ENCODE data around the gene GMCL2. TPM values are rescaled to one million over a fixed set of nuclear protein-coding genes. Genes with fewer than 3 reads are reported as not detected.

GMCL2 gene
- polyA plus RNA-seq, 1 of the 3 experiments (the other 2 are of a cell fraction), result not detected

DNA sequence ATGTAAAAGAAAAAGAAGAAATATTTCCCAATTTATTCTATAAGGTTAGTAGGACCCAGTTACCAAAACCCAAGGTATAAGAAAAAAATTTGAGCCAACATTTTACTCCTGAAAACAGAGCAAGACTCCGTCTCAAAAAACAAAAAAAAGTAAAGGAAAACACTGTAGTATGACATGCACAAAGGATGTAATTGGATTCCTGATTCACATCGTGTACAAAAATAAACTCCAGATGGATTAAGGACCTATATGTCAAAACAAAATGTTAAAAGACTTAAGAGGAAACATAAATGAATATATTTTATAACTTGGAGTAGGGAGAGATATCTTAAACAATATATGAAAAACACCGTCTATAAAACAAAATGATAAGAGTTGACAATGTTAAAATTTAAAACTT, 31.7 kb upstream of the GMCL2 start:
- no peak overlapping the region for H3K4me2 ChIP-seq
- H3K27me3 ChIP-seq (ENCODE audit: insufficient read depth), result no peaks in the 10 kb centered on the region
- ChIA-PET POLR2A (no interaction called here), CTCF (interaction anchor here (0.9 kb wide), 1 partner anchor 371 kb away, joined by 3 read pairs; the partner anchor contains the start of gene COL23A1)
- peaks cover 0 to 1% of the 10 kb centered on the region in 2 experiments; a peak in 1 of 4 replicates for H3K4me1 ChIP-seq (ENCODE audit: control insufficient read depth in 1 of 2, insufficient read depth in 2 of 2, low read depth in 1 of 2, low read length in 1 of 2)
- H2AFZ ChIP-seq (ENCODE audit: low read depth), result no peak overlapping the region
- H4K20me1 ChIP-seq (ENCODE audit: insufficient read depth), result 0 out of 2 replicates have a peak, but pooled peaks cover 3% of the 10 kb centered on the region
- H3K27ac ChIP-seq (ENCODE audit: low read depth in 2 of 2, low read length in 1 of 2), result 0 out of 4 replicates have a peak overlapping the region, but pooled peaks of 1 of the 2 experiments have one; percentile 7
- TF ChIP-seq, protein P1, sequence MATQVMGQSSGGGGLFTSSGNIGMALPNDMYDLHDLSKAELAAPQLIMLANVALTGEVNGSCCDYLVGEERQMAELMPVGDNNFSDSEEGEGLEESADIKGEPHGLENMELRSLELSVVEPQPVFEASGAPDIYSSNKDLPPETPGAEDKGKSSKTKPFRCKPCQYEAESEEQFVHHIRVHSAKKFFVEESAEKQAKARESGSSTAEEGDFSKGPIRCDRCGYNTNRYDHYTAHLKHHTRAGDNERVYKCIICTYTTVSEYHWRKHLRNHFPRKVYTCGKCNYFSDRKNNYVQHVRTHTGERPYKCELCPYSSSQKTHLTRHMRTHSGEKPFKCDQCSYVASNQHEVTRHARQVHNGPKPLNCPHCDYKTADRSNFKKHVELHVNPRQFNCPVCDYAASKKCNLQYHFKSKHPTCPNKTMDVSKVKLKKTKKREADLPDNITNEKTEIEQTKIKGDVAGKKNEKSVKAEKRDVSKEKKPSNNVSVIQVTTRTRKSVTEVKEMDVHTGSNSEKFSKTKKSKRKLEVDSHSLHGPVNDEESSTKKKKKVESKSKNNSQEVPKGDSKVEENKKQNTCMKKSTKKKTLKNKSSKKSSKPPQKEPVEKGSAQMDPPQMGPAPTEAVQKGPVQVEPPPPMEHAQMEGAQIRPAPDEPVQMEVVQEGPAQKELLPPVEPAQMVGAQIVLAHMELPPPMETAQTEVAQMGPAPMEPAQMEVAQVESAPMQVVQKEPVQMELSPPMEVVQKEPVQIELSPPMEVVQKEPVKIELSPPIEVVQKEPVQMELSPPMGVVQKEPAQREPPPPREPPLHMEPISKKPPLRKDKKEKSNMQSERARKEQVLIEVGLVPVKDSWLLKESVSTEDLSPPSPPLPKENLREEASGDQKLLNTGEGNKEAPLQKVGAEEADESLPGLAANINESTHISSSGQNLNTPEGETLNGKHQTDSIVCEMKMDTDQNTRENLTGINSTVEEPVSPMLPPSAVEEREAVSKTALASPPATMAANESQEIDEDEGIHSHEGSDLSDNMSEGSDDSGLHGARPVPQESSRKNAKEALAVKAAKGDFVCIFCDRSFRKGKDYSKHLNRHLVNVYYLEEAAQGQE (IDR thresholded peaks at IDR 0.05; ENCODE audit: low read depth, low read length), result no peak
- TF ChIP-seq TEAD4 (IDR thresholded peaks at IDR 0.05; ENCODE audit: borderline replicate concordance, insufficient read depth), result no peak
- TF ChIP-seq MEF2A (IDR thresholded peaks at IDR 0.05; ENCODE audit: borderline replicate concordance, low read depth), result no peak
- TF ChIP-seq SIN3A (IDR thresholded peaks at IDR 0.05; ENCODE audit: borderline replicate concordance, low read depth, low read length), result no peak
- TF ChIP-seq SMC3 (IDR thresholded peaks at IDR 0.05; ENCODE audit: low read depth, low read length), result no peak
- no peak for TF ChIP-seq NFIC (IDR thresholded peaks at IDR 0.05; ENCODE audit: borderline replicate concordance)
- H3K9me2 ChIP-seq, result no peaks in the 10 kb centered on the region
- 66% methylated on average over 3 of the region's 3 CpGs for WGBS (ENCODE audit: low lambda C conversion rate)
- no peaks in the 10 kb centered on the region for H3K9me3 ChIP-seq
- no peak overlapping the region for H3K9ac ChIP-seq
- no peak for DNase-seq
- no peak overlapping the region for H3K4me3 ChIP-seq (ENCODE audit: low read depth in 2 of 2, low read length in 1 of 2)
- H3K79me2 ChIP-seq (ENCODE audit: insufficient read depth), result 0 out of 2 replicates have a peak, but pooled peaks cover 4% of the 10 kb centered on the region
- peaks cover 27 to 32% of the 10 kb centered on the region in 2 experiments for H3K36me3 ChIP-seq (replicated peaks in 1 of 2; ENCODE audit: control insufficient read depth in 1 of 2, insufficient read depth in 2 of 2, low read length in 1 of 2)
- peaks cover 15% of the 10 kb centered on the region for H3F3A ChIP-seq (replicated peaks; ENCODE audit: insufficient read depth)

- DNase-seq, result no peak
- H3K9ac ChIP-seq, result no peak overlapping the region
- WGBS (ENCODE audit: low lambda C conversion rate), result 91% methylated on average over 5 of the region's 5 CpGs
- H3K36me3 ChIP-seq (replicated peaks in 1 of 2; ENCODE audit: control insufficient read depth in 1 of 2, insufficient read depth in 2 of 2, low read length in 1 of 2), result peaks cover 27 to 38% of the 10 kb centered on the region in 2 experiments
- H3K4me2 ChIP-seq, result no peak overlapping the region
- H3K4me3 ChIP-seq (ENCODE audit: low read depth in 2 of 2, low read length in 1 of 2), result no peak overlapping the region
- no peak overlapping the region for H2AFZ ChIP-seq (ENCODE audit: low read depth)
- ChIA-PET POLR2A (no interaction called here), CTCF (no interaction called here)
- H3K9me2 ChIP-seq, result no peaks in the 10 kb centered on the region
- peaks cover 0 to 3% of the 10 kb centered on the region in 2 experiments; a peak in 1 of 4 replicates for H3K4me1 ChIP-seq (ENCODE audit: control insufficient read depth in 1 of 2, insufficient read depth in 2 of 2, low read depth in 1 of 2, low read length in 1 of 2)
- H3K27me3 ChIP-seq (ENCODE audit: insufficient read depth), result no peaks in the 10 kb centered on the region
- H3F3A ChIP-seq (replicated peaks; ENCODE audit: insufficient read depth), result peaks cover 15% of the 10 kb centered on the region
- 0 out of 4 replicates have a peak overlapping the region, but pooled peaks of 1 of the 2 experiments have one; percentile 7 for H3K27ac ChIP-seq (ENCODE audit: low read depth in 2 of 2, low read length in 1 of 2)
- H4K20me1 ChIP-seq (ENCODE audit: insufficient read depth), result peaks cover 5% of the 10 kb centered on the region; the same call in 1 of the 2 replicates
- TF ChIP-seq RXRA (IDR thresholded peaks at IDR 0.05; ENCODE audit: borderline replicate concordance, low read depth) (no peak), TEAD4 (IDR thresholded peaks at IDR 0.05; ENCODE audit: borderline replicate concordance, insufficient read depth) (no peak), SIN3A (IDR thresholded peaks at IDR 0.05; ENCODE audit: borderline replicate concordance, low read depth, low read length) (no peak), POLR2AphosphoS5 (IDR thresholded peaks at IDR 0.05; ENCODE audit: low read depth, low read length) (no peak), TAF1 (IDR thresholded peaks at IDR 0.05; ENCODE audit: borderline replicate concordance, low read depth, low read length) (no peak), CHD2 (IDR thresholded peaks at IDR 0.05; ENCODE audit: low read length, partially characterized antibody) (no peak), EZH2phosphoT487 (IDR thresholded peaks at IDR 0.05; ENCODE audit: borderline replicate concordance, low read depth) (no peak), GATA2 (CRISPR knock-in tag; IDR thresholded peaks at IDR 0.05) (no peak), ZBTB33 (IDR thresholded peaks at IDR 0.05; ENCODE audit: borderline replicate concordance, low read depth) (no peak), RCOR1 (IDR thresholded peaks at IDR 0.05; ENCODE audit: low read length) (no peak), TCF12 (IDR thresholded peaks at IDR 0.05) (no peak), FOSL2 (IDR thresholded peaks at IDR 0.05; ENCODE audit: borderline replicate concordance, low read depth) (no peak)
- TF ChIP-seq, protein P2, sequence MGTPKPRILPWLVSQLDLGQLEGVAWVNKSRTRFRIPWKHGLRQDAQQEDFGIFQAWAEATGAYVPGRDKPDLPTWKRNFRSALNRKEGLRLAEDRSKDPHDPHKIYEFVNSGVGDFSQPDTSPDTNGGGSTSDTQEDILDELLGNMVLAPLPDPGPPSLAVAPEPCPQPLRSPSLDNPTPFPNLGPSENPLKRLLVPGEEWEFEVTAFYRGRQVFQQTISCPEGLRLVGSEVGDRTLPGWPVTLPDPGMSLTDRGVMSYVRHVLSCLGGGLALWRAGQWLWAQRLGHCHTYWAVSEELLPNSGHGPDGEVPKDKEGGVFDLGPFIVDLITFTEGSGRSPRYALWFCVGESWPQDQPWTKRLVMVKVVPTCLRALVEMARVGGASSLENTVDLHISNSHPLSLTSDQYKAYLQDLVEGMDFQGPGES (IDR thresholded peaks at IDR 0.05; ENCODE audit: low read depth, low read length), result no peak
- TF ChIP-seq, protein P3, sequence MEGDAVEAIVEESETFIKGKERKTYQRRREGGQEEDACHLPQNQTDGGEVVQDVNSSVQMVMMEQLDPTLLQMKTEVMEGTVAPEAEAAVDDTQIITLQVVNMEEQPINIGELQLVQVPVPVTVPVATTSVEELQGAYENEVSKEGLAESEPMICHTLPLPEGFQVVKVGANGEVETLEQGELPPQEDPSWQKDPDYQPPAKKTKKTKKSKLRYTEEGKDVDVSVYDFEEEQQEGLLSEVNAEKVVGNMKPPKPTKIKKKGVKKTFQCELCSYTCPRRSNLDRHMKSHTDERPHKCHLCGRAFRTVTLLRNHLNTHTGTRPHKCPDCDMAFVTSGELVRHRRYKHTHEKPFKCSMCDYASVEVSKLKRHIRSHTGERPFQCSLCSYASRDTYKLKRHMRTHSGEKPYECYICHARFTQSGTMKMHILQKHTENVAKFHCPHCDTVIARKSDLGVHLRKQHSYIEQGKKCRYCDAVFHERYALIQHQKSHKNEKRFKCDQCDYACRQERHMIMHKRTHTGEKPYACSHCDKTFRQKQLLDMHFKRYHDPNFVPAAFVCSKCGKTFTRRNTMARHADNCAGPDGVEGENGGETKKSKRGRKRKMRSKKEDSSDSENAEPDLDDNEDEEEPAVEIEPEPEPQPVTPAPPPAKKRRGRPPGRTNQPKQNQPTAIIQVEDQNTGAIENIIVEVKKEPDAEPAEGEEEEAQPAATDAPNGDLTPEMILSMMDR (IDR thresholded peaks at IDR 0.05), result no peak
- H3K79me2 ChIP-seq (ENCODE audit: insufficient read depth), result 0 out of 2 replicates have a peak, but pooled peaks cover 4% of the 10 kb centered on the region
- H3K9me3 ChIP-seq, result no peaks in the 10 kb centered on the region
Measured at GRCh38 chr5:178218237-178218776, 31.1 kb upstream of the GMCL2 start.
